ENCODE data around the gene DYRK3. TPM values are rescaled to one million over a fixed set of nuclear protein-coding genes. Genes with fewer than 3 reads are reported as not detected.
"Not testable (repeated sequence)": the region's sequence is repeated elsewhere in the genome, so short reads cannot be mapped to it uniquely, and the experiment has no call there.

Gene DYRK3
- total RNA-seq, 1 donor from 2014 or later, result 22.2 TPM

GRCh38 chr1:206626396-206626795, 8.9 kb upstream of the DYRK3 start:
- intact Hi-C loops (cut with micrococcal nuclease); DNase-seq; ATAC-seq: not testable (repeated sequence)

- intact Hi-C loops (cut with micrococcal nuclease), result no loop called here
- no peak for ATAC-seq
- no peak for DNase-seq
These were observed 6.4 kb upstream of the DYRK3 start for GRCh38 chr1:206628916-206629315.

GRCh38 chr1:206631085-206631509, 4.2 kb upstream of the DYRK3 start:
- ATAC-seq (peak; percentile 48), DNase-seq (peak; percentile 53)
- intact Hi-C loops (cut with micrococcal nuclease), result loop anchor here (5.0 kb wide), 1 partner anchor 281 kb away; no protein-coding TSS in a partner anchor

- intact Hi-C loops (cut with micrococcal nuclease), result loop anchor here (5.0 kb wide), 1 partner anchor 279 kb away; no protein-coding TSS in a partner anchor
- ATAC-seq, result no peak
- DNase-seq, result no peak
These were observed 1.6 kb upstream of the DYRK3 start for GRCh38 chr1:206633708-206634121.

GRCh38 chr1:206634365-206635079, 814 bp upstream of the DYRK3 start:
- ATAC-seq, result peak; percentile 72
- DNase-seq, result peak; percentile 97
- intact Hi-C loops (cut with micrococcal nuclease), result loop anchor here (5.0 kb wide), 1 partner anchor 278 kb away; no protein-coding TSS in a partner anchor

GRCh38 chr1:206635978-206636345, 626 bp downstream of the DYRK3 start:
- intact Hi-C loops (cut with micrococcal nuclease), result no loop called here
- ATAC-seq (peak; percentile 9), DNase-seq (no peak)

- no peak for ATAC-seq
- intact Hi-C loops (cut with micrococcal nuclease), result no loop called here
These were observed 1.3 kb downstream of the DYRK3 start for GRCh38 chr1:206636671-206637070.

GRCh38 chr1:206637605-206638004, 2.3 kb downstream of the DYRK3 start:
- ATAC-seq (no peak), DNase-seq (no peak)
- intact Hi-C loops (cut with micrococcal nuclease), result no loop called here

More at GRCh38 chr1:206636671-206637070, 1.3 kb downstream of the DYRK3 start:
- DNase-seq, result no peak

GRCh38 chr1:206642074-206642473, 6.7 kb downstream of the DYRK3 start:
- ATAC-seq; intact Hi-C loops (cut with micrococcal nuclease); DNase-seq: not testable (repeated sequence)

GRCh38 chr1:206643118-206643698, 7.9 kb downstream of the DYRK3 start:
- no peak for DNase-seq
- intact Hi-C loops (cut with micrococcal nuclease), result no loop called here
- no peak for ATAC-seq

- no peak for DNase-seq
- ATAC-seq, result no peak
- intact Hi-C loops (cut with micrococcal nuclease), result no loop called here
These were observed 11.2 kb downstream of the DYRK3 start for GRCh38 chr1:206646504-206646903.

- no peak for DNase-seq
- no peak for ATAC-seq
- intact Hi-C loops (cut with micrococcal nuclease), result no loop called here
These were observed 11.9 kb downstream of the DYRK3 start for GRCh38 chr1:206647224-206647623.

- intact Hi-C loops (cut with micrococcal nuclease), result no loop called here
- DNase-seq, result no peak
- ATAC-seq, result peak; percentile 41
These were observed 14.1 kb downstream of the DYRK3 start for GRCh38 chr1:206649261-206649921.

GRCh38 chr1:206651014-206651413, 15.7 kb downstream of the DYRK3 start:
- no peak for ATAC-seq
- intact Hi-C loops (cut with micrococcal nuclease), result no loop called here
- no peak for DNase-seq

- DNase-seq (no peak), ATAC-seq (no peak)
- intact Hi-C loops (cut with micrococcal nuclease), result no loop called here
These were observed 16.9 kb downstream of the DYRK3 start for GRCh38 chr1:206651958-206652890.

- no peak for DNase-seq
- ATAC-seq, result no peak
- intact Hi-C loops (cut with micrococcal nuclease), result no loop called here
These were observed 18.6 kb downstream of the DYRK3 start for GRCh38 chr1:206653715-206654459.

GRCh38 chr1:206654828-206655227, 19.5 kb downstream of the DYRK3 start:
- intact Hi-C loops (cut with micrococcal nuclease), result no loop called here
- no peak for ATAC-seq
- no peak for DNase-seq

GRCh38 chr1:206655471-206655882, 20.1 kb downstream of the DYRK3 start:
- ATAC-seq (peak; percentile 5), DNase-seq (peak; percentile 68)
- intact Hi-C loops (cut with micrococcal nuclease), result no loop called here

Measured in left ventricle myocardium superior (tissue), 1 donor.